H1 (cell line): ENCODE data around the gene GDI2. TPM values are rescaled to one million over a fixed set of nuclear protein-coding genes. Genes with fewer than 3 reads are reported as not detected.

Experiments
- EGR1 ChIP-seq: IDR thresholded peaks from 2 replicates; pipeline ENCODE4 v1.6.1; 2011; ENCODE audit warnings: low read depth, low read length, borderline replicate concordance
- FOSL1 ChIP-seq: IDR thresholded peaks from 2 replicates; pipeline ENCODE4 v1.6.1; 2011; ENCODE audit warnings: mild to moderate bottlenecking, low read depth, low read length, moderate library complexity; ENCODE audit not compliant: insufficient read depth
- GABPA ChIP-seq: IDR thresholded peaks from 2 replicates; pipeline ENCODE4 v1.6.1; 2011; ENCODE audit warnings: mild to moderate bottlenecking, low read length, moderate library complexity, borderline replicate concordance; ENCODE audit not compliant: insufficient read depth
- NRF1 ChIP-seq: IDR thresholded peaks from 2 replicates; pipeline ENCODE4 v1.6.1; 2011; ENCODE audit warnings: mild to moderate bottlenecking, low read depth, low read length, improper control_type of control experiment
- POLR2A ChIP-seq, 2 experiments: IDR thresholded peaks; 1 replicate in 1 of 2; 2 replicates in 1 of 2; pipeline ENCODE4 v1.6.1; 2011; ENCODE audit warnings: low read depth in 2 of 2, low read length in 2 of 2, mild to moderate bottlenecking in 2 of 2; ENCODE audit errors: control extremely low read depth in 1 of 2
- polyA plus RNA-seq, 7 experiments: library from polyadenylated mRNA; depleted of rRNA in 3 of 7; stranded (reverse) in 5 of 7; unstranded in 2 of 7; fragments of >200 nt in 5 of 7; fragments of 200-250 nt in 2 of 7; gene quantifications; 1 replicate in 5 of 7; 2 replicates in 1 of 7; 4 replicates in 1 of 7; pipeline versions ENCODE4 v1.2.1 to v1.2.3, GENCODE V29; 2011 to 2013; ENCODE audit warnings: missing spikeins in 2 of 7, mixed read lengths in 2 of 7
- total RNA-seq: library from RNA; stranded (reverse); fragmentation: NEBNext Ultra II Directional; extraction: Animal tissue kit (Norgen Biotek cat#: 25700); gene quantifications from 2 replicates; pipeline ENCODE4 v1.2.1, GENCODE V29; 2021

Gene GDI2
- total and polyA plus RNA-seq, 2 of the 8 experiments (the other 6 are each of a cell fraction or from before 2014, with no cell fraction given): 168 to 385 TPM

DNA sequence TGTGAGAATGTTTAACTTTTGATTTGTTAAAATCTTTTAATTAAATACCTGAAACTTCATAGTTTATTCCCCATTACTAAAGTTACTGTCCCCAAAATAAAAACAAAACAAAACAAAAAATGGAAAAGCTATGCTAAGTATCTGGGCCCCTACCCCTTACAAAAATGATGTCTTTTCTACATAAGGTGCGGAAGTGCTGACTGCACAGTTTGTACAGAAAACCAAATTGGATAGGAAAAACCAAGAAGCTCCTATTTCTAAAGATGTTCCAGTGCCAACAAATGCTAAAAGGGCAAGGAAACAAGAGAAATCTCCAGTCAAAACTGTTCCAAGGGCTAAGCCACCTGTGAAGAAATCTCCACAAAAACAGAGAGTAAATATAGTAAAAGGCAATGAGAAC is 78.1 kb downstream of the GDI2 start (continued):
- TF ChIP-seq EGR1 (no peak), FOSL1 (no peak), NRF1 (no peak), GABPA (no peak), POLR2A (IDR thresholded peaks at IDR 0.05; ENCODE audit: control extremely low read depth in 1 of 2, low read depth in 2 of 2, low read length in 2 of 2) (no peak)
